GM18861 (cell line): Measurements from ENCODE around the gene LRP1-AS.
"Not testable (repeated sequence)": the region's sequence is repeated elsewhere in the genome, so short reads cannot be mapped to it uniquely, and the experiment has no call there.

ENCODE experiments used
- ATAC-seq: cut with Tn5 transposase; IDR thresholded peaks from one replicate; pipeline ENCODE4 v1.9.1; 2021; ENCODE audit not compliant: unreplicated experiment

LRP1-AS gene

GRCh38 chr12:57124261-57124877, 23.1 kb downstream of the LRP1-AS start:
- ATAC-seq = no peak

- ATAC-seq = no peak
Measured at GRCh38 chr12:57123813-57124212, 23.6 kb downstream of the LRP1-AS start.

- ATAC-seq = not testable (repeated sequence)
Measured at GRCh38 chr12:57120718-57121117, 26.7 kb downstream of the LRP1-AS start.

GRCh38 chr12:57119294-57120085, 27.9 kb downstream of the LRP1-AS start:
- ATAC-seq = no peak

GRCh38 chr12:57118711-57119271, 28.6 kb downstream of the LRP1-AS start:
- no peak for ATAC-seq

GRCh38 chr12:57116580-57117281, 30.7 kb downstream of the LRP1-AS start:
- ATAC-seq = no peak

- peak; percentile 46 for ATAC-seq
Measured at GRCh38 chr12:57112492-57113294, 34.7 kb downstream of the LRP1-AS start.

- ATAC-seq = peak; percentile 40
Measured at GRCh38 chr12:57111031-57111734, 36.2 kb downstream of the LRP1-AS start, which contains the start of gene STAT6. Gene STAT6 (minus strand): TSS chr12:57111362. CDS start chr12:57108278, 3,084 bp downstream.

GRCh38 chr12:57110104-57111030, 37.1 kb downstream of the LRP1-AS start:
- ATAC-seq = peak; percentile 43

- no peak for ATAC-seq
Measured at GRCh38 chr12:57109207-57110103, 38.0 kb downstream of the LRP1-AS start.

GRCh38 chr12:57107456-57108155, 39.8 kb downstream of the LRP1-AS start:
- ATAC-seq = no peak

GRCh38 chr12:57106021-57106708, 41.3 kb downstream of the LRP1-AS start:
- no peak for ATAC-seq

GRCh38 chr12:57105011-57105753, 42.2 kb downstream of the LRP1-AS start:
- no peak for ATAC-seq

- ATAC-seq = no peak
Measured at GRCh38 chr12:57104292-57104910, 43.0 kb downstream of the LRP1-AS start.

- no peak for ATAC-seq
Measured at GRCh38 chr12:57103856-57104255, 43.6 kb downstream of the LRP1-AS start.
